ENCODE results near the gene ECSCR.
"Not testable (repeated sequence)": the region's sequence is repeated elsewhere in the genome, so short reads cannot be mapped to it uniquely, and the experiment has no call there.

ECSCR gene, protein sequence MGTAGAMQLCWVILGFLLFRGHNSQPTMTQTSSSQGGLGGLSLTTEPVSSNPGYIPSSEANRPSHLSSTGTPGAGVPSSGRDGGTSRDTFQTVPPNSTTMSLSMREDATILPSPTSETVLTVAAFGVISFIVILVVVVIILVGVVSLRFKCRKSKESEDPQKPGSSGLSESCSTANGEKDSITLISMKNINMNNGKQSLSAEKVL

DNA sequence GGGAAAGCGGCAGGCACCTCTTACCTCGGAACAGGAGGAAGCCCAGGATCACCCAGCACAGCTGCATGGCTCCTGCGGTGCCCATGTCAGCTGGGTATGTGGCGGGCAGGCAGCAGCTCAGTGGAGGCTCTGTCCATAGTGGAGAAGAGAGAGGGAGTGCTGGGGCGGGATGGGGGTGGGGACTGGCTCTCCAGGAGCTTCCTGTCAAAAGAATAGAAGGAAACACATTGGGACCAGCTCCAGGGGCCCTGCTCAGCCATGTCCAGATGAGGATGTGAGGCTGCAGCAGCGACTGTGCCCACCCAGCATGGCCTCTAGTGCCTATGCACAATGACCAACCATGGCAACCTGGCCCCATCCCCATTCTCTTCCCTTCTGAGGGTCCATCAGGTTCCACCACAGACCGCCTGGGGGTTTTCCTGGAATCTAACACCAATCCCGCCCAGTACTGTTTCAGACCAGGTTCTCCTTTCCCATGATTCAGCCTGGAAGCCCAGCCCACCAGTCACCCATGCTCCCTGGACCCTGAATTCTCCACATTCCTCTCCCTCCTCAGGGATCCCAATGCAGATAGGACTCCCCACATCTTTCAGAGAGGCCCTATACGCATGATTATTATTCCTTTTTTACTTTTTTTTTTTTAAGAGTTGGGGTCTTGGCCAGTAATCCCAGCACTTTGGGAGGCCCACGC is at the start of gene ECSCR:
TSS of gene ECSCR (minus strand) at position 158 of the 691 bp plus-strand sequence. CDS start at position 85, 73 bp downstream.
- no peak for DNase-seq

DNA sequence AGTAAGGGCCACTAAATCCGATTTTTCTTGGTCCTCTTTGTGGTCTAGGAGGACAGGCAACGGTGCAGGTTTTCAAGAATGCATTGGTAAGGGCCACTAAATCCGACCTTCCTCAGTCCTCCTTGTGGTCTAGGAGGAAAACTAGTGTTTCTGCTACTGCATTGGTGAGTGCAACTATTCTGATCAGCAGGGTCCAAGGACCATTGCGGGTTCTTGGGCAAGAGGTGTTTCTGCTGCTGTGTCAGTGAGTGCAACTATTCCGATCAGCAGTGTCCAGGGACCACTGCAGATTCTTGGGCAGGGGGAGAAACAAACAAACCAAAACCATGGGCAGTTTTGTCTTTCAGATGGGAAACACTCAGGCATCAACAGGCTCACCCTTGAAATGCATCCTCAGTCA is 42.2 kb upstream of the ECSCR start:
- not testable (repeated sequence) for DNase-seq

DNA sequence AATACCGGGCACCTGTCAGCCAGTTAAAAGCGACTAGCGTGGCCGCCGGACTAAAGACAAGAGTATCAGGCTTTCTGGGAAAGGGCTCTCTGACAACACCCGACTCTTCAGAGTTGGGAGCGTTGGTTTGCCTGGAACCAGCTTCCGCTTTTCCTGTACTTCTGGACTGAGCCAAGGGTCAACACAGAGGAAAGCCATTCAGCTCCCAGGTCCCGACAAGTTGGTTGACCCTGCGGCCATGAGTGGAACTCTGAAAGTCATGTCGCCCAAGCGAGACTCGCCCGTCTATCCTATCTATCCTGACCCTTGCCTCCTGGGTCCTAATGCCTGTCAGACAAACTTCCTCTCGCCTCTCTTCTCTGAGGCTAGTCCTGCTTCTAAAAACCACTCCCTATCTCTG is 41.3 kb upstream of the ECSCR start:
- not testable (repeated sequence) for DNase-seq

GRCh38 chr5:139503036-139503817 is 40.7 kb upstream of the ECSCR start:
- DNase-seq: not testable (repeated sequence)

DNA sequence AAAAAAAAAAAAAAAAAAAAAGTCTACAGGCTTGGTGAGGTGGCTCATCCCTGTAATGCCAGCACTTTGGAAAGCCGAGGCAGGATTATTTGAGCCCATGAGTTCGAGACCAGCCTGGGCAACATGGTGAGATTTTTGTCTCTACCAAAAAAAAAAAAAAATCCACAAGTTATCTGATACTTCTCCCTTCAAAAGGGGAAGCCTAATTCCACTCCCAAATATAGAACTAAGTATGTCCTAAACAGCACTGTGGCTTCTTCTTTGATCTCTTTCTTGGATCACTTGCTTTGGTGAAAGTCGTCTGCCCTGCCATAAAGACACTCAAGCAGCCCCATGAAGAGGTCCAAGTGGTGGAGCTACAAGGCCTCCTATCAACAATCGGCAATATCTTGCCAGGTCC is 38.8 kb upstream of the ECSCR start:
- no peak for DNase-seq

- no peak for DNase-seq
Observed at GRCh38 chr5:139495638-139496435, 33.3 kb upstream of the ECSCR start.

DNA sequence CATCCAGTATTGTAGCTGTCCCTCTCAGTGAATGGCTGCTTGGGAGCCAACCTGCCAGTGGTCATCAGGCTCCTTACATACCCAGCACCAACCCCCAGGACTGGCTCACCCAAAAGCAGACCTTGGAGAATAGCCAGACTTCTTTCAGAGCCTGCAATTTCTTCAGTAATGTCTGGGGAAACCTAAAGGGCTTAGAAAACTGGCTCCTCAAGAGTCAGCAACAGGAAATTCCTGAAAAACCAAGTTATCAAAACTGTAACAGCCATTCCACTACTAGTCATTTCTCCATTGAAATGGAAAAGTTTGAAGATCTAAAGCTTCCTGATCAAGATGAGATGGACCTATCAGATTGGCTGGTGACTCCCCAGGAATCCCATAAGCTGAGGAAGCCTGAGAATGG is 32.3 kb upstream of the ECSCR start:
- DNase-seq: no peak

GRCh38 chr5:139494256-139494655 is 31.7 kb upstream of the ECSCR start:
- no peak for DNase-seq

DNA sequence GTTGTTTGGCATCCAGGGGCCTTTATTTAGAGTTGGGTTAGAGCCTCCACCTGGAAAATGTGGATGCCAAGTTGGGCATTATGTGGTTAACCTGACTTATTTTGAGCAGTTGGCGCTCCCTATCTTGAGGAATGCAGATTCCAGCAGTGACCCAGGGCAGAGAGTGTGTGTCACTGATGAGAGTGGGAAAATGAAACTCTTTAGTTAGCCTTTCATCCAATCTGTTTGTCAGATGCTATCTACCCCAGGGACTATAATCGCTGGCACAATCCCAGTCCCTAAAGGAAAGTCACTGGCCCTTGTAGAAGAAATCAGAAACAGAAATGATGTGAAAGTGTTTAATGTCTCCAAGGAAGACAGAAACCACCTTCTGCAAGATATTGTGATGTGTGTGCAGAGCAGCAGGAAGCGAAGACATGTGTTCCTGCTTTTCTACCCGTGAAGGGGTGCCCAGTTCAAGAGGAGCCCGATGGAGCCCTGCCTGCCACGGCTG is 30.2 kb upstream of the ECSCR start:
- no peak for DNase-seq

- DNase-seq: no peak
Observed at GRCh38 chr5:139488260-139488659, 25.7 kb upstream of the ECSCR start.

DNA sequence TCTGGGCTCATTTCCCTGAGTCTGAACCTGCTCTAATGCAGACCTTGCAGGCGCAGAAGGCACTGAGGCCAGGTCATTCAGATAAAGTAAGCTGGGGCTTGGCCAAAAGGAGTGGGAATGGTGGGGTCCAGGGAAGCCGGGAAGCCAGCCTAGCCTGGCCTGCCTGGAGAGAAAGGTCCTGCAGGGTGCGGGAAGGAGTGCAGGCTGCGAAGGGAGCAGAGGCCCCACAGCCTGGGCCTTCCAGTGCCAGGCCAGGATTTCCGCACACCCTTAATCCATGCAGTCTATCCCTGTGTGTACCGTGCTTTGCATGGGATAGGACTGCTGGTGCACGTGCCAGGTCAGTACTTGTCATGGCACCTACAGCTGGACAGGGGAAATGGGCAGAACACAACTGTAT is 23.7 kb upstream of the ECSCR start:
- no peak for DNase-seq

DNA sequence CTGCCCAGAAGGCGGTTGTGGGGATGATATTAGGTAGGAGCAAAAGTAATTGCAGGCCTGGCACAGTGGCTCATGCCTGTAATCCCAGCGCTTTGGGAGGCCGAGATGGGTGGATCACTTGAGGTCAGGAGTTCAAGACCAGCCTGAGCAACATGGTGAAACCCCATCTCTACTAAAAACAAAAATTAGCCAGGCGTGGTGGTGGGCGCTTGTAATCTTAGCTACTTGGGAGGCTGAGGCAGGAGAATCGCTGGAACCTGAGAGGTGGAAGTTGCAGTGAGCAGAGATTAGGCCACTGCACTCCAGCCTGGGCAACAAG is 20.3 kb upstream of the ECSCR start:
- DNase-seq: not testable (repeated sequence)

DNA sequence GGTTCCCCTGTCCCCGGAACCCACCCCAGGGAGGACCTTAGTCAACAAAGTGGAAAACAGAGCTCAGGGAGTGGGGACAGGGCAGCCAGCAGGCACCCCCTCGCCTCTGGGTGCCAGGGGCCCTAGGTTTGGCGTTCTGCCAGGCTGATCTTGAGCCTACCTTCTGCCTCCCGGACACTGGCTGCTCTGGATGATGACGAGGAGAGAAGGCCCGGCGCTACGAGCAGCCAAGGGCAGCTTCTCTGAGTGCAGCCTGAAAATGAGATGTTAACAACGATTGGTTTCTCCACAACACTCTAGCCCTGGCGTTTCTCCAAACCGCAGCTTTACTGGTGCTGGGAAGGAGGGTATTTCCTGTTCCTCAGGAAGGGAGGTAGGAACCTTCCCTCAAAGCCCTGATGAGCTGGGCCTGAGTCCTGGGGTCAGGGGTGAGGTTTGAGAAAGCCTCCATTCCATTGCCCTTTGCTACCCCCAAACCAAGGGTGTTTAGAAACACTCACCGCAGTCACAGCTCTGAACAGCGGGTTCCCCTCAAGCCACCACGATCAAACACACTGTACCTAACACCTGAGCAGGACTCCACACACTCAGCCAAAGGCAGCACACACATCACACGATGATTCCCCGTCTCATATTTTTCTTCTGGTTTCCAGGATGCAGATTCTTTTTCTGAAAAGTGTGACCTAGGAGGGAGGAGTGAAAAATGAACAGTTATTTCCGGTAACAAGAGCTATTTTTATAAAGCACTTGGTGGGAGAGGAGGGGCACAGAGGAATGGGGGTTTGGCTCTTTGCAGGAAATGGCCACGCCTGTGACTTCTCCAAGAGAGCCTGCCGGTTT is 19.7 kb upstream of the ECSCR start, which contains the start of gene STING1:
TSS of gene STING1 (minus strand) at position 709 of the 840 bp plus-strand sequence. CDS start 1,054 bp downstream, outside the sequence.
- DNase-seq: peak; percentile 72

DNA sequence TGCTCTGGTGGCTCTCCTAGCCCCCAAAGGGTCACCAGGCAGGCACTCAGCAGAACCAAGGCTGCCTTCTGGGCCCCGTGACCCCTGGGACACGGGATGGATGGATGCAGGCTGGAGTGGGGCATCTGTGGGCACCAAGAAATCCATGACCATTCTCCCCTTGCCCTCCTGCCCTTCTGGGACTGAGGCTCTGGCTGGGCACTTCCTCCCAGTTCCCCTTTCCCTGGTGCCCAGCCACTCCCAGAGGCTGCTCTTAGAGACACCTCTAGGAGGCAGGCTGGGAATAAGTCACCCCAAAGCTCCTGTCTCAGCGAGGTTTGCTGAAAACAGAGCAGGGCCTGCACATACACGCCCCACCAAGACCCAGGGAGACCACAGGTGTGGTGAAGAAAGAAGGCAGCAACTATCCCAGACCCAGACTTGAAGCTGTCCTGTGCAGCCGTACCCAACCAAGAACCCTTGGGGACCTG is 19.1 kb upstream of the ECSCR start:
- DNase-seq: no peak

GRCh38 chr5:139481122-139481533 is 18.6 kb upstream of the ECSCR start:
- no peak for DNase-seq

GRCh38 chr5:139479729-139480128 is 17.2 kb upstream of the ECSCR start:
- not testable (repeated sequence) for DNase-seq

DNA sequence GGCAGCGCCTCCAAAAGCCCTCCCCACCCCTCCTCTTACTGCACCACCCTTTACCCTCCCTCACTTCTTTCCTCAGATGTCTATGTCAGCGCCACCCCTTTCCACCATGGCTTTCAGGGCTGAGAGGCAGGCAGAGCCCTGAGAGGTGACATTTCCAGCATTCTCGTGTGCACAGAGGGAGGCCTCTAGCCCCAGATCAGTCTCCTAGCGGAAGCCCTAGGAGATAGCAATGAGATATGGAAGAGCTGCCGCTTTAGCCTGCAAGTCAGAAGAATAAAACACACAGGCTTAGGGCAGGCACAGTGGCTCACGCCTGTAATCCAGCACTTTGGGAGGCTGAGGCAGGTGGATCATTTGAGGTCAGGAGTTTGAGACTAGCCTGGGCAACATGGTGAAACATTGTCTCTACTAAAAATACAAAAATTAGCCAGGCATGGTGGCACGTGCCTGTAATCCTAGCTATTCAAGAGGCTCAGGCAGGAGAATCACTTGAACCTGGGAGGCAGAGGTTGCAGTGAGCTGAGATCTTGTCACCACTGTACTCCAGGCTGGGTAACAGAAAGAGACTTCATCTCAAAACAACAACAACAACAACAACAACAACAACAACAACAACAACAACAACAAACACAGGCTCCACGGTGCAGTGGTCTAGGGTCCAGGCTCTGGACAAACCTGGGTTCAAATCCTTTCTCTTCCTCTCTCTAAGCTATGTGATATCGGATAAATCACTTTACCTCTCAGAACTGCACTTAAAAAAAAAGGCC is 16.3 kb upstream of the ECSCR start:
- DNase-seq: not testable (repeated sequence)

DNA sequence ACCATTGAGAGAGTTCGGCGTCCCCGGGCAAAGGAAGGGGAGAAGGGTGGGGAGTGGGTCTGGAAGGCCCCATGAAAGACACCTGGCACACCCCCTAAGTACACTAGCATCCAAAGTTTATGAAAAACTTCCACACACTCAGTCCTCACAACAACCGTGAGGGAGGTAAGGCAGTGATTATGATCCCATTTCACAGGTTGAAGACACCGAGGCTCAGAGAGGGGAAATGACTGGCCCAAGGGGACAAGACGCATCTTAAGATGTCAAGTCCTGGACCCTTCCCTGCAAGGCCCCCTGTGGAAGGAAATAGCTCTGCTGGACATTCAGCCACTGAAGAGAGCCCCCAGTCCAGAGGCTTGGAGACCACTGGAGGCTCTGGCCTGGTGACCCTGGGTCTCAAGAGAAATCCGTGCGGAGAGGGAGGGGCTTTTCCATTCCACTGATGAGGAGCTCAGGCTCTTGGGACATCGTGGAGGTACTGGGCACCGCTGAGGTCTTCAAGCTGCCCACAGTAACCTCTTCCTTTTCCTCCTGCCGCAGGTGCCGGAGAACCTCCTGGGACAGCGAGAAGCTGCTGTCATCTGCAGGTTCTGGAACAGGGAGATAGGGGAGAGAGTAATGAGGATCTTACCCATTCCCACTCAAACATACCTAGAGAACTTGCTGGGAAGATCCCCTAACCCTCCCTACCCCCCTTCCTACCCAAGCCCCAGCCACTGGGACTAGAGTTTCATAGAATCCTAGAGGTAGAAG is 13.5 kb upstream of the ECSCR start:
- no peak for DNase-seq

DNA sequence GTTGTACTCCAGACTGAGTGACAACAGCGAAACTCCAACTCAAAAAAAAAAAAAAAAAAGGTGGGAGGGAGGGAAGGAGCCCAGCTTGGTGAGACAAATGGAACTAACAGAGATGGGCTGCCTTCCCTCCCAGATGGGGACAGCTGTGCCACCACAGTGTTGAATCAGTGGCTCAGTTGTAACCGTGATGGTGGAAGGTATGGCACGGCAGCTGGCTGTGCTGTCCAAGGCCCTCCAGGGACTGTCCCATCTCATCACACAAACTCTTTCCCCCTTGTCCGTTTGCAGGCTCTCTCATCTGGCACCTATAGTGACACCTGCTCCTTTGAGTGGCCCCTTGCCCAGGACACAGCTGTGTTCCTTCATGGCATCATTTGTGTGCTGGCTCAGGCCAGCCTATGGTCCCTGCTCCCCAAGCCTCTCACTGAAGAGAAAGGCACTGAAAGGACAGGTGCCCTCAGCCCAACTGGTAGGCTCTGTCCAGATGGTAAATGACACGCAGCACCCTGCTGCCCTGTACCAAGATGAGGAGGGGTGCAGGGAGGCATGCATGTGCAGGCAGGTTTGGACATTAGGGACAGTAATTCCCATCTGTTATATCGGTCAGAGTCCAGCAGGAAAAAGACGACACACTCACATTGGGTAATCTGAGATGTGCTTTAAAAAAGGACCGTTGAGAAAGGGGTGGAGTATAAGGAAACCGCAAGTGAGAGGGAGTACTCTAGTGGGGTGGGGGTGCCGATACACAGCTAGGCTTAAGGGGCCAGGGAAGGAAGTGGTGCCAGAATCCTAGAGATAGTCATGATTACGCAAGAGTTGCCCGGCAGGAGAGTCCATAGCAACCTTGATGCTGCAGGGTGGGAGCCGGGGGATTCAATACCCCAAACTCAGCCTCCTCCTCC is 12.6 kb upstream of the ECSCR start:
- no peak for DNase-seq
